OCI-LY7 (cell line): Measurements from ENCODE around the gene CPZ.

Experiments used
- CTCF ChIP-seq: fragments of 200-600 bp; sonication (generic); conservative IDR thresholded peaks from 2 replicates; pipeline ENCODE4 v1.5.1; 2014; ENCODE audit warnings: mild to moderate bottlenecking, antibody characterized with exemption, low read length, moderate library complexity, mixed read lengths
- EZH2phosphoT487 ChIP-seq: fragments of 200-600 bp; sonication (generic); IDR thresholded peaks from 2 replicates; pipeline ENCODE4 v1.6.1; 2018; ENCODE audit warnings: low read depth, borderline replicate concordance, mild to moderate bottlenecking, mixed run types, antibody characterized with exemption, low read length, moderate library complexity, mixed read lengths

DNA sequence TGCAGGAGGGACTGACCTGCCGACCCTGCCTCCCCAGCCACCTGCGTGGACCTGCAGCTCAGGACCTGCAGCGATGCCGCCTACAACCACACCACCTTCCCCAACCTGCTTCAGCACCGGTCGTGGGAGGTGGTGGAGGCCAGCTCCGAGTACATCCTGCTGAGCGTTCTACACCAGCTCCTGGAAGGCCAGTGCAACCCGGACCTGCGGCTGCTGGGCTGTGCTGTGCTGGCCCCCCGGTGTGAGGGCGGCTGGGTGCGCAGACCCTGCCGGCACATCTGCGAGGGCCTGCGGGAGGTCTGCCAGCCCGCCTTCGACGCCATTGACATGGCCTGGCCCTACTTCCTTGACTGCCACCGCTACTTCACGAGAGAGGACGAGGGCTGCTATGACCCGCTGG is 8.5 kb downstream of the CPZ start:
- TF ChIP-seq CTCF (no peak), EZH2phosphoT487 (no peak)
